Calu3 (cell line): ENCODE measurements around the gene KCNN1. TPM values are rescaled to one million over a fixed set of nuclear protein-coding genes. Genes with fewer than 3 reads are reported as not detected.
A peak's percentile ranks its signal among the peaks of the same experiment; 100 is the strongest.

ENCODE experiments used
- BruUV-seq: library from RNA; stranded (reverse); fragments of 400-500 nt; replicated peaks from 2 replicates; lab custom pipeline; 2021; lab: Mats Ljungman, UMichigan
- CTCF ChIA-PET: fragments of 300-600 bp; sonication (Branson Sonifier 250); formaldehyde crosslinking; loops from one replicate; lab custom pipeline; 2022; ENCODE audit warnings: antibody characterized with exemption; lab: Charles Lee
- DNase-seq: peaks from one replicate; pipeline ENCODE4 v3.0.0; 2022
- H3K27ac Mint-ChIP-seq: one replicate; pipeline ENCODE4 v1.8.0; 2022; ENCODE audit warnings: mixed read lengths; ENCODE audit not compliant: unreplicated experiment
- H3K27me3 Mint-ChIP-seq: one replicate; pipeline ENCODE4 v1.8.0; 2022; ENCODE audit warnings: mixed read lengths; ENCODE audit not compliant: unreplicated experiment
- H3K36me3 Mint-ChIP-seq: one replicate; pipeline ENCODE4 v1.8.0; 2022; ENCODE audit warnings: mild to moderate bottlenecking, moderate library complexity, mixed read lengths; ENCODE audit not compliant: insufficient read depth, unreplicated experiment
- H3K4me1 Mint-ChIP-seq: one replicate; pipeline ENCODE4 v1.8.0; 2022; ENCODE audit warnings: mild to moderate bottlenecking, low read depth, mixed read lengths; ENCODE audit not compliant: unreplicated experiment
- H3K4me3 Mint-ChIP-seq: one replicate; pipeline ENCODE4 v1.8.0; 2022; ENCODE audit warnings: mild to moderate bottlenecking, low read depth, moderate library complexity, mixed read lengths; ENCODE audit not compliant: unreplicated experiment
- H3K9me3 Mint-ChIP-seq: one replicate; pipeline ENCODE4 v1.8.0; 2022; ENCODE audit warnings: low read depth, mixed read lengths; ENCODE audit not compliant: unreplicated experiment
- intact Hi-C: fragments of 100-400 bp; cut with micrococcal nuclease; formaldehyde crosslinking; loops from one replicate; pipeline ENCODE4 v1.10.0; 2022; ENCODE audit not compliant: unreplicated experiment
- total RNA-seq: library from RNA; stranded (reverse); gene quantifications from 2 replicates; pipeline ENCODE4 v1.2.3, GENCODE V29; 2022
- TF ChIP-seq, protein P1 (sequence below): fragments of 200-600 bp; IDR thresholded peaks from one replicate; pipeline ENCODE4 v1.8.0; 2022; ENCODE audit warnings: antibody characterized with exemption; ENCODE audit not compliant: unreplicated experiment

The KCNN1 gene
- total RNA-seq, 1 experiment from 2014 or later: not detected

DNA sequence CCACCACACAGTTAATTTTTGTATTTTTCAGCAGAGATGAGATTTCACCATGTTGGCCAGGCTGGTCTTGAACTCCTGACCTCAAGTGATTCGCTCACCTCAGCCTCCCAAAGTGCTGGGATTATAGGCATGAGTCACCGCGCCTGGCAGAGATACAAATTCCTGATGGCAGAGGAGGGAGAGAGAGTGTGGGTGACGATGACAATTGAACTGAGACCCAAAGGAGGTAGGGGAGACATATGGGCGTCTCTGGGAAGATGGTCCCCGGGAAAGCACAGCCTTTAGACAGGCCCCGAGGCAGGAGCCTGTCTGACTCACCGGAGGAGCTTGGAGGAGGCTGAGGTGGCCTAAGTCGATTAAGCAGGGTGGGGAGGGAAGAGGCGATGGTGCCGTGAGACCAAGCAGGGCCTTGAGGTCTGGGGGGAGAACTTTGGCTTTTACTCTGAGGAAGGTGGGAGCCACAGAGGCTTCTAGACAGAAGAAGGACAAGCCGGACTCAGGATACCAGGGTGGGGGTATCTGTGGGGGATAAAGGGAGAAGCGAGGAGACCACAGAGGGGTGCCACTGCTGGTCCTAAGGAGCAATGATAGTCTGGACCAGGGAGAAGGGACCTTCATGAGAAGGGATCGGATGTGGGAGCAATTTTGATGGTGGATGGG is 79.3 kb downstream of the KCNN1 start:
- H3K4me1 Mint-ChIP-seq: peaks cover 26% of the 10 kb centered on the region
- BruUV-seq: no TSS peak
- H3K36me3 Mint-ChIP-seq: peaks cover 14% of the 10 kb centered on the region
- intact Hi-C loops: no loop called here
- H3K4me3 Mint-ChIP-seq: no peak overlapping the region
- H3K27ac Mint-ChIP-seq: peak overlapping the region; percentile 17
- TF ChIP-seq, protein P1, sequence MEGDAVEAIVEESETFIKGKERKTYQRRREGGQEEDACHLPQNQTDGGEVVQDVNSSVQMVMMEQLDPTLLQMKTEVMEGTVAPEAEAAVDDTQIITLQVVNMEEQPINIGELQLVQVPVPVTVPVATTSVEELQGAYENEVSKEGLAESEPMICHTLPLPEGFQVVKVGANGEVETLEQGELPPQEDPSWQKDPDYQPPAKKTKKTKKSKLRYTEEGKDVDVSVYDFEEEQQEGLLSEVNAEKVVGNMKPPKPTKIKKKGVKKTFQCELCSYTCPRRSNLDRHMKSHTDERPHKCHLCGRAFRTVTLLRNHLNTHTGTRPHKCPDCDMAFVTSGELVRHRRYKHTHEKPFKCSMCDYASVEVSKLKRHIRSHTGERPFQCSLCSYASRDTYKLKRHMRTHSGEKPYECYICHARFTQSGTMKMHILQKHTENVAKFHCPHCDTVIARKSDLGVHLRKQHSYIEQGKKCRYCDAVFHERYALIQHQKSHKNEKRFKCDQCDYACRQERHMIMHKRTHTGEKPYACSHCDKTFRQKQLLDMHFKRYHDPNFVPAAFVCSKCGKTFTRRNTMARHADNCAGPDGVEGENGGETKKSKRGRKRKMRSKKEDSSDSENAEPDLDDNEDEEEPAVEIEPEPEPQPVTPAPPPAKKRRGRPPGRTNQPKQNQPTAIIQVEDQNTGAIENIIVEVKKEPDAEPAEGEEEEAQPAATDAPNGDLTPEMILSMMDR: no peak
- H3K9me3 Mint-ChIP-seq: no peaks in the 10 kb centered on the region
- CTCF ChIA-PET: interaction anchor here (1.3 kb wide), 1 partner anchor 146 kb away, joined by 3 read pairs; no protein-coding TSS in a partner anchor
- H3K27me3 Mint-ChIP-seq: peaks cover 18% of the 10 kb centered on the region
- peak; percentile 61 for DNase-seq

DNA sequence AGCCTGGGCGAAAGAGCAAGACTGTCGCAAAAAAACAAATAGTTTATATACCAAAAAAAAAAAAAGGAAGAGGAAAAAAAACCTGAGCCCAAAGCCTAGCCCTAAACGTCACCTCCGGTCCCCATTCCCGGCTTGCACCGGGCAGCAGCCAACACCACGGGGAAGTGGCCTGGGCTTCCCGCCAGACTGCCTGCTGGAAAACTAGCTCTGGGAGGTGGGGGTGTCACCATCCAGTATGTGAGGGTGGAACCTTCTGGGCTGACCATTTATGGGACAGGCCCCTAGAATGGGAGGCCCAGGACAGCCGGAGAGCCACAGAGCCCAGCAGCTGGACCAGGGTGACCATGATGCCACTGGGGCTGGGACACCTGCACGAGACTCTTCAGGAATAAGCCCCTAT is 82.5 kb downstream of the KCNN1 start:
- peaks cover 14% of the 10 kb centered on the region for H3K36me3 Mint-ChIP-seq
- peaks cover 20% of the 10 kb centered on the region for H3K27me3 Mint-ChIP-seq
- H3K9me3 Mint-ChIP-seq: no peaks in the 10 kb centered on the region
- intact Hi-C loops: no loop called here
- no peak for DNase-seq
- H3K4me1 Mint-ChIP-seq: peaks cover 26% of the 10 kb centered on the region
- TF ChIP-seq, protein P1: no peak
- no TSS peak for BruUV-seq
- CTCF ChIA-PET: no interaction called here
- H3K4me3 Mint-ChIP-seq: no peak overlapping the region
- no peak overlapping the region for H3K27ac Mint-ChIP-seq

Other genes with a start within 250 kb of the KCNN1 start
- gene MAP1S, start 247.6 kb upstream of the KCNN1 start, total RNA-seq: 57.1 and 59.5 TPM in 2 replicates
- 0.61 and 1.3 TPM in 2 replicates for gene FCHO1, start 215.6 kb upstream of the KCNN1 start, total RNA-seq
- 75.1 and 121 TPM in 2 replicates for gene B3GNT3, start 172.0 kb upstream of the KCNN1 start, total RNA-seq
- not detected in 2 replicates for gene INSL3, start 145.6 kb upstream of the KCNN1 start, total RNA-seq
- gene JAK3, start 119.1 kb upstream of the KCNN1 start, total RNA-seq: not detected in 2 replicates
- gene RPL18A, start 107.2 kb upstream of the KCNN1 start, total RNA-seq: 955 and 1,054 TPM in 2 replicates
- not detected in 2 replicates for gene SLC5A5, start 95.2 kb upstream of the KCNN1 start, total RNA-seq
- 51.1 and 53.4 TPM in 2 replicates for gene CCDC124, start 34.1 kb upstream of the KCNN1 start, total RNA-seq
- gene ARRDC2, start 41.1 kb downstream of the KCNN1 start, total RNA-seq: 15.8 and 23.0 TPM in 2 replicates
- gene IL12RB1, start 119.8 kb downstream of the KCNN1 start, total RNA-seq: not detected in 2 replicates
- gene MAST3, start 130.7 kb downstream of the KCNN1 start, total RNA-seq: 5.5 and 5.9 TPM in 2 replicates
- gene PIK3R2, start 186.1 kb downstream of the KCNN1 start, total RNA-seq: 22.5 and 23.2 TPM in 2 replicates
- gene IFI30, start 206.7 kb downstream of the KCNN1 start, total RNA-seq: 22.4 and 41.8 TPM in 2 replicates
- 10.9 and 11.5 TPM in 2 replicates for gene MPV17L2, start 226.1 kb downstream of the KCNN1 start, total RNA-seq
- 1.9 TPM in 2 replicates for gene RAB3A, start 236.9 kb downstream of the KCNN1 start, total RNA-seq